Upper lobe of left lung (tissue), 4 donors: ENCODE measurements around the gene CHAC2.

Experiments
- CTCF ChIP-seq, 6 experiments: fragments of 450-650 bp in 4 of 6; fragments of 200-600 bp in 2 of 6; sonication (generic) in 2 of 6; IDR thresholded peaks; one replicate each; pipeline ENCODE4 v1.5.1; 2016 to 2019; ENCODE audit warnings: antibody characterized with exemption in 6 of 6
- POLR2A ChIP-seq, 4 donors: fragments of 450-650 bp; IDR thresholded peaks; one replicate each; pipeline ENCODE4 v1.5.1; 2016 to 2017; ENCODE audit warnings: antibody characterized with exemption in 4 of 4, mild to moderate bottlenecking in 2 of 4
- POLR2AphosphoS5 ChIP-seq, 2 donors: sonication (generic); formaldehyde crosslinking; IDR thresholded peaks; one replicate each; pipeline ENCODE4 v1.5.1; 2017; ENCODE audit warnings: antibody characterized with exemption in 2 of 2

- TF ChIP-seq CTCF (IDR thresholded peaks at IDR 0.05), result no peak
- no peak for TF ChIP-seq POLR2AphosphoS5 (IDR thresholded peaks at IDR 0.05)
- TF ChIP-seq POLR2A (IDR thresholded peaks at IDR 0.05), result no peak
These were observed 52.4 kb downstream of the CHAC2 start for GRCh38 chr2:53820048-53820447.
